COLO668 (cell line): Measurements from ENCODE around the gene BIRC6.
"Not testable (repeated sequence)": the region's sequence is repeated elsewhere in the genome, so short reads cannot be mapped to it uniquely, and the experiment has no call there.

Source experiments
- DNase-seq: peaks from one replicate; lab custom pipeline; 2025; ENCODE audit not compliant: unreplicated experiment; lab: John Stamatoyannopoulos, UW

Gene BIRC6

DNA sequence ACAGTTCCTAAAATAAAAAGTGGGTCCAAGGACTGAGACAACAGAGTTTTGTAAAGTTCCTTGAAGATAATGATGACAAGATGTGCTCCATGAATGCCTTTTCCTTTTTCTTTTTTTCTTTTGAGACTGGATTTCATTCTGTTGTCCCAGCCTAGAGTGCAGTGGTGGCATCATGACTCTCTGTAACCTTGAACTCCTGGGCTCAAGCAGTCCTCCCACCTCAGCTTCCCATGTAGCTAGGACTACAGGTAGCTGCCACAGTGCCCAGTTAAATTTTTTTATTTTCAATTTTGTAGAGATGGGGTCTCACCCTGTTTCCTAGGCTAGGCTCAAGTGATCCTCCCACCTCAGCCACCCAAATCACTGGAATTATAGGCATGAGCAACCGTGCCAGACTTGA lies 254.9 kb downstream of the BIRC6 start:
- no peak for DNase-seq

DNA sequence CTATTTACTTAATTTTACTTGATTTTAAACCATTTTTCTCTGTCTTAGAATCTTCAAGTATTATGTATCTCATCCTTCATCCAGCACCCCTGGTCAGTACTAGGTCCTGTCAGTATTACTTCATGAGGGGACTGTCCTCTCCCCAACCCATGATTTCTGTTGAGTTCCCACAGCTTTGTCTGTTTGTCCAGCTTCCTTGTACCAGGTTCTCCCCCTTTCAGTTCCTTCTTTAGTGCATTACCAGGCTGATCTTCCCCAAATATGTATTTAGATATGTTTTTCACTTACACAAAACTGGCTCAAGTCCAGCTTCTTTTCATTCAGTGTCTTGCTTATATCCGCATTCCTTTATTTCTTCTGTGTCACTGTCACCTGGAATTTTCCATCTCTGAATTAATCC lies 257.3 kb downstream of the BIRC6 start:
- DNase-seq = no peak

DNA sequence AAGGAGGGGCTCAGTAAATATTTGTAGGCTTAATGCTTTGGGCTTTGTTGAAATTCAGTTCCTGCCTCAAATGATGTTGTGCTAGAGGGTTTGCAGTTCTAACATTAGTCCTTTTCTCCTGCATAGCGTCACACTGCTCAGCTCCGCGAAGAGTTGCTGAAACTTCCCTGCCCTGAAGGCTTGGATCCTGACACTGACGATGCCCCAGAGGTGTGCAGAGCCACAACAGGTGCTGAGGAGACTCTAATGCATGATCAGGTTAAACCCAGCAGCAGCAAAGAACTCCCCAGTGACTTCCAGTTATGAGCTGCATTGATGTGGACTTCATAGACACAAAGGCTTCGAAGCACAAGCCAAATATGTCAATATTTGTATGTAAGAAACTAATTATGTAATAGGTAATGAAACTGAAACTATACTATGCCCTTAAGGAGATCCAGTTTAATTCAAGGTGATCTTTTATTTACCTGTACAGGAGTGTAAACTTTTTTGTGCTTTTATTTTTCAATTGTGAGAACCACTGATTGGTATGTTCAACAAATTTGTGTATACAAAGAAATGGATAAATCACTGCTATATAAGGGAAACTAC lies 260.9 kb downstream of the BIRC6 start:
- DNase-seq = no peak

DNA sequence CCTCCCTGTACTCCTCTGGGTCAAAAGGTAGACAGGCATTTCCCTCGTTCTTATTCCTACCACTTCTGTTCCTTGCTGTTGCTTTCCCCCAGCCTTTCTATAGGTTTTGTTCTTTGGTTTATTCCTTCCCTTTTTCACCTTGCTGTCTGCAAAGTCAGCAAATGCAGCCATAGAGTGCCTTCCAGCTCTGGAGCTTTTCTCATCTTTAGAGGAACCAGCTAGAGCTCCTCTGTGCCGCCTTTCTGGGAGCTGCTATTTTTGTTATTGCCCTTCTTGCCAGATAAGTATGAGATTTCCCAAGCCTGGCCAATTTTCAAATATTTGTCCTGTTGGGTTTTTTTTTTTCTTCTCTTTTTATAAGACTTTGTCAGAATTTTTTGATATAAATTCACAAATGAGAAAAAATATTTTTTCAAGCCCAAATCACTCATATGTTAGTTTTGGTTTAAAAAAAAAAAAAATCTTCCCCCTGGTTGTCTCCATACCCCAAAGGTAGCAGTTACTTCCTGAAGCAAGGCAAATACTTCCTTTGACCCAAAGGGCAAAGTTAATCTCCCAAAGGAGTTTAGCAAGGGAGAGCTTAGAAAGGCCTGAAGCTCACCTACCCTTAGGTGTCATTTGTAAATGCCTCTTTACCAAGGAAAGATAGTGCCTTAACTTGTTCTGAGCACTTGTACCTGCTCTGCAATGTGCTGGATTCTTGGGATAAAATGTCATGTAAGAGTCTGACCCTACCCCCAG lies 265.9 kb downstream of the BIRC6 start:
- DNase-seq = no peak

DNA sequence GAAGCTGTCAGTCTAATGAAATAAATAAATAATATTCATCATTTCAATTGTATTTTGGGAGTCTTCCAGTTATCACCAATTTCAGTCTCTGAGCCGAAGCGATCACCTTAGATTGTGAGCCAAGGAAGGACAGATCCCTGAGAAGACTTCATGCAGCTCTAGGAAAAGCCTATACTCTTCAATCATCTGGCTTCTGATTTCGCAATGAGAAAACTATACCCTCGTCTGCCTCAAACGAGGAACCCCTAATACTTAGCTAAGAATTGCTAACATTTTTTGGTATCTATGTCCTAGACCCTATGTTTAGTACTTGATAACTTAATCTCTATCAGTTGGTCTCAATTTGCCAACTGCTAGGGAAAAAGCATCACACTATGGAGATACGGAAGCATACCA lies 266.5 kb downstream of the BIRC6 start:
- DNase-seq = no peak

DNA sequence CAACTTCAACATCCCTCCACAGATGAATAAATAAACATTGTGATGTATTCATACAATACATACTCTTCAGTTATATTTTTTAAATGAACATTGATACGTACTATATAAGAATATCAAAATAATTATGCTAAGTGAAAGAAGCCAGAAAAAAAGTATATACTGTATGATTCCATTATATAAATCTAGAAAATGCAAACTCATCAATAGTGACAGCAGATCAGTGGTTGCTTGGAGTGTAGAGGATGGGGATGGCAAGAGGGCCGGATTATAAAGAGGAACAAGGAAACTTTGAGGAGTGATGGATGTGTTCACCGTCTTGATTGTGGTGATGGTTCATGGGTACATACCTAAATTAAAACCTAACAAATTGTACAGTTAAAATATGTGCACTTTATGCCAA lies 268.0 kb downstream of the BIRC6 start:
- no peak for DNase-seq

DNA sequence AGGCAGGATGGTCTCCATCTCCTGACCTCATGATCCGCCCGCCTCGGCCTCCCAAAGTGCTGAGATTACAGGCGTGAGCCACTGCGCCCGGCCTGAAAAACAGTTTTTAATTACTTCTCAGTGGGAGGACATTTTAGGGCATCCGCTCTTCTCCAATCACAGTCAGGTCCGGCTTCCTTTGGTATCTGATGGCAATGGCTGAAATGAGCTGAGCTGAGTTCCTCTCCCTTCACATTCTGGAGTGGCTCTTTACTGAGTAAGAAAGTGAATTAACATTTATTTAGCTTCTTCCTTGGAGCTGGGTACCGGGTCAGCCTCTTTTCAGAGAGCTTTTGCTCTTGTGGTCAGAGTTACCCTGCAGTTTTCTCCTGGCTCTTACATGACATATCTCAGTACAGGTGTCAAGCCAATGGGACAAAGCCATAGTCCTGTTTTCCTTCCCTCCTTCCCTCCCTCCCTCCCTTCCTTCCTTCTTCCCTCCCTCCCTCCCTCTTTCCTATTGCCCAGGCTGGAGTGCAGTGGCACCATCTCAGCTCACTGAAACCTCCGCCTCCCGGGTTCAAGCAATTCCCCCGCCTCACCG lies 269.9 kb downstream of the BIRC6 start:
- no peak for DNase-seq

DNA sequence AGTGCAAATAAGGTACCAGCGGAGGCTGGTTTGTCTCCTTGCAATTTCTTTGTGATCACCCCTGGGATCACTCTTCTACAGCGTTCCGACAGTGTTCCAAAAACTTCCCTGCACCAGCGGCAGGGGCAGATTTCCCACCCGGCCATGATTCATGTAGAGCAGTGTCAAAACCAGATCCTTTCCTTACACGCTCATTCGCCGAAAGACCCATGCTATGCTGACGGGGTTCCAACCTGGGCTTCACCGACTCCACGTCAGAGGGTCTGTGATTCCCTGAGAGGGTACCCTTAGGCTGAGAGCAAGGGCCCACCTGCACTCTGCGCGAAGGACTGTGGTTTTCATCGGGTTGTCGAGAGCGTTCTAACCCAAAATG lies 270.6 kb downstream of the BIRC6 start:
- peak; percentile 27 for DNase-seq

DNA sequence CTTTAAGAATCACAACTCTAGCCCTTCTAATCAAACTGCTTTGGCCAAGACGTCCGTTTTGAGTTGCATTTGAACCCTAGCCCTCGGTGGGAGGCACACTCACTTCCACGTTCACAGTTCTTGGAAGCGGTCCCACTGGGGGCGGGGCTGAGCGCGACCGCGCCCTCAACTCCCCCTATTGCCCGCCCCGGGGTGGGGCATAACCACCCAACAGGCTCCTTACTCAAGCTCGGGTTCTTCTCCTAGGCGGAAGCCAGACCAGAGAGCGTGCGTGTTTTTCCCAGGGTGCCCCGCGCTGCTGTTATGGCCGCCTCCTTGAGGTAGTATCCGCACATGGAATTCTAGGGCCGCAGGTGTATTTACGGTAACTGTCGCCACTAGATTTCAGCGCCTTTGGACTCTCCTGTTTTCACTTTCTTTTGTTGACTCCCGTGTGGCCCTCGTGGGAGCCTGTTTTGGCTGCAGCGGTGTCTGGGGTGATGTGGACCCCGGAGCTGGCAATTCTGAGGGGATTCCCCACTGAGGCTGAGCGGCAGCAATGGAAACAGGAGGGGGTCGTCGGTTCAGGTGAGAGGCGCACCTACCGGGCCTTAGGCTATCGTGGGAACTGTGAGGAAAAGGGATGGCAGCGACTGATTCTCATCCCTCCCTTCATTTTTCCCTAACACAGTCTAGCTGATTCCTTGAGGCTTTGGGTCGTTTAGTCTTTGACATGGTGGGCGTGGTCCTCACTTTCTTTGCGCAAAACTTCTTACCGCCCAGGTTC lies 271.2 kb downstream of the BIRC6 start, which contains the start of gene TTC27:
TTC27 (plus strand) TSS at position 237 of the 766 bp plus-strand sequence; CDS start at position 480, 243 bp downstream.
- peak; percentile 94 for DNase-seq

DNA sequence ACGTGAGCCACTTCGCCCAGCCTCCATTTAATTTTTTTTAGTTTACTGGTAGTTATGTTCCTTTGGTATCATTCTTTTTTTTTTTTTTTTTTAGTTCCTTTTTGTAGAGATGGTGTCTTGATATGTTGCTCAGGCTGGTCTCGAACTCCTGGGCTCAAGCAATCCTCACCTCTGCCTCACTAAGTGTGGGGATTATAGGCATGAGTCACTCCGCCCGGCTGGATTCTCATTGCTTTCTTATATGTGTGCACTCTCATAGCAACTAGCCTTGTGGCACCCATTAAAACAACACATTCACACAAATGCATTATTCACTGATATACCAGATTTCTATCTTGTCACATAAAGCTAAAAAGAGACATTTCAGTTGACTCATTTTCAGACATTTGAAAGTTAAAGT lies 275.3 kb downstream of the BIRC6 start:
- no peak for DNase-seq

DNA sequence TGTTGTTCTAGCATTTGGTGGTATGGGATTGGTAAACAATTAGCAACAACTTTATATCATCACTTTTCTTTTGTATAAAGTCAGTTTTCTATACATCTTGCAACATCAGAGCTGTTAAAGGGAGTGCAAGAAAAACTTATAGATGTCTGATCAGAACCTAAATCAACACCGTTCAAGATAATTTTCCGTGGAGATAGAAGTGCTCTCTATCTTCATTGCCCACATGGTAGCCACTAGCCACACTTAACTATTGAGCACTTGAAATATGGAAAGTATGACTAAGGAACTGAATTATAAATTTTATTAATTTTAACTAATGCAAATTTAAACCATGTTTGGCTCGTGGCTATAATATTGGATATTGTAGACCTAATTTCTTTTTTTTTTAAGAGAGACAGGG lies 276.2 kb downstream of the BIRC6 start:
- DNase-seq = no peak

DNA sequence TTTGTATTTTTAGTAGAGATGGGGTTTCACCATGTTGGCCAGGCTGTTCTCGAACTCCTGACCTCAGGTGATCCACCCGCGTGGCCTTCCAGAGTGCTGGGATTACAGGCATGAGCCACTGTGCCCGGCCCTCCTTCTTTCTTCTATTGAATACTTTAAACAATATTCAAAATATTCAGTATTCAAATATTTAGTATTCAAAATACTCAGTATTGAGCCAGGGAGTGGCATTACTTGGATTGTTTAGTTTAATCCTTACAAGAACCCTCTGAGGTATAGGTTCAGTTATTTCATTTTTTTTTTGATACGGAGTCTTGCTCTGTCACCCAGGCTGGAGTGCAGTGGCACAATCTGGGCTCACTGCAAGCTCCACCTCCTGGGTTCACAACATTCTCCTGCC lies 281.7 kb downstream of the BIRC6 start:
- DNase-seq = not testable (repeated sequence)

DNA sequence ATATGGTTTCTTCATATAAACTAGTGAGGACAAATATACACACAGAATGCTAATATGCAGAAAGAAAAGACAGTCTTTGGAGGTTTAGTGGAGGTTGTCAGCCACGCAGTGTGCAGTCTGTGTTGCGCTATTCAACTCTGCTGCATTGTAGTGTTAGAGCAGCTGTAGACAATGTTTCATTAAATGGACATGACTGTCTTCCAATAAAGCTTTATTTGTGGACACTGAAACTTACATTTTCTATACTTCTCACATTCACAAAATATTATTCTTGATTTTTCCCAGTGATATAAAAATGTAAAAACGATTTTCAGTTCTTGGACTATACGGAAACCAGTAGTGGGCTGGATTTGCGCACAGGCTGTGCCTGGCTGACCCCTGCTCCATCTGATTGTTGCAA lies 284.4 kb downstream of the BIRC6 start:
- no peak for DNase-seq

DNA sequence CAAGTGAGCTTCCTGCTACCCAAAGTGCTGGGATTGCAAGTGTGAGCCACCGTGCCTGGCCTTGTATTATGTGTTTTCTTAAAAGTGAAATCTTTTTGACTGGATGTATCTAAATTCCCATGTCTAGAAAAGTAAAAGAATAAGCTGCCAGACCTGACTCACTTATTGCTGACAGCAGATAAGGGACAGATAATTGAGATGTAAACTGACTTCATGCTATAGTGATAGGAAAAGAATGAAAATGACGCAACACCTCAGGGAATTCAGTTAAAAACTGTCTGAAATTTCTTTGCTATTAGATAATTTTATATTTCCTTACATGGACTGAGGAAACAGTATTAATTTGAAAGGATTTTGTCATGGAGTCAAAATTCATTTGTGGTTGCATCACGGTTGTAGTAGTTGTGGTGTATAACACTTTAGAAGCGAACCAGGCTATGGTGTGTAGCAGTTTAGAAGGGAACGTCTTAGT lies 290.4 kb downstream of the BIRC6 start:
- DNase-seq = no peak

DNA sequence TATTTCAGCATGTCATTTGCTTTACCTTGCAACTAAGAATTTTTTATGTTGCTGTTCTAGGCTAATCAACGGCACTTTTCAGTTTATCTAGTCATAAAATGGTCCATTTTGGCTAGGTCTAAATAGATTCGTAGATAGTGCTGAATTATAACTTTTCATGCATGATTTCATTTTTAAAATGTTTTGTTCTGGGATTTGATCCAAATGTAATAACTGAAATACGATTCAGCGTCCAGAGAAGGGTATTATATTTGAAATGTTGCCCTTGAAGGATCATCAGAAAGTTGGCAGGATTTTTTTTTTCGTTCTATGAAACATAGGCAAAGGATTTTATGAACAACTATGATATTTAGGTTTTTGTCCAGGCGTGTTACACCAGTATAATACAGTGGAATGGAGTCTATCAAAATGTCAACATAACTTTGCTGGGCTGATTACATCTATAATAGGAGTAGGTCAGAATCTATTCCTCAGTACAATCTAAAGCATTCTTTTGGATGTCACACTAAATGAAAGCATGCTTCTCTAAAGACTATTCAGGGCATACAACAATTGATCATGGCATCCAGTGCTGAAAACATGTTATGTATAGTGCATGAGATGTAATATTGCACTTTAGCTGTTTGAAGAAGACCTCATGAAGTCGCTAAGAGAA lies 295.9 kb downstream of the BIRC6 start:
- DNase-seq = no peak

DNA sequence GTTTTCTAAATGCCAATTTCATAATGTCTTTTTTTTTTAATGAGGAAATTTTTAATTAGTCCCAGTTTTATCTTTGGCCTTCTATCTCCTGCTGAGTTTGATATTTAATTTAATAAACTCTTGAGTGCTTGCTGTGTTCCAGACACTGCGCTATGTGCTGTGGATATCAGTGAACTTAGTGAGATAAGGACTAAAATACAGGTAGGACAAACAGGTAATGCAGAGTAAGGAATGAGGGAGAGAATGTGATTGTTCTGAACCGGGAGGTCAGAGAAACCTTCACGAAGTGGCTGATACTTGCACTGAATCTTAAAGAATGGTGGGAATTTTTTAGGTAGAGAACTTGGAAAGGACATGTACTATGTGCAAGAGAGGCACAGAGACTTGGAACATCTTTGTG lies 299.2 kb downstream of the BIRC6 start:
- DNase-seq = no peak

DNA sequence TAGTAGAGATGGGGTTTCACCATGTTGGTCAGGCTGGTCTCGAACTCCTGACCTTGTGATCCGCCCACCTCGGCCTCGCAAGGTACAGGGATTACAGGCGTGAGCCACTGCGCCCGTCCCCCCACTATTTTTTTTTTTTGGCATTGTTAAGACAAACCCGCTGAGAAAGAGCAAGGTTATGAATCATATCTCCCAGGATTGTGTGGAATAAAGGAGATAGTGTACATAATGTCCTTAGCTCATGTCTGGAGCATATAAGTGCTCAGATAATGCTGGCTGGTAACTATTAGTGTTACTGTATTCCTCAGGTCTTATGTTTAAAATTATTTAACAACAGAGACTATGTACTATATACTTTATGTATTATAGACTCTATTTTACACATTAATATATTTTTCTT lies 307.0 kb downstream of the BIRC6 start:
- no peak for DNase-seq

DNA sequence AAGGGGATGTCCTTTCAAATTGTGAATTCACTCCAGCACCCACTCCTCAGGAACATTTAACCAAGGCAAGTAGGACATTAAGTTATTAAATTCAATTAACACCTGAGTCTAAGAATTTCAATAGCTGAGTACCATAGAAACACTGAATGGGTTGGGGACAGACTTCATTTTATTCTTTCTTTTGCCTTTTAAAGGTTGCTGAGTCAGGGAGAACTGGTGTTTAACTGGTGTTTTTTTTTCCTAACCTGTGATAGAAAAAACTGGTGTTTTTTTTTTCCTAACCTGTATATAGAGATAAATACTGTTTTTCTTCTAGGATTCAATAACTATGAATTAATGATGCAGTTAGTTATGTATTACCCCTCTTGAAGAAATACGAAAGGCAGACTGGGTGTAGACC lies 309.9 kb downstream of the BIRC6 start:
- no peak for DNase-seq

DNA sequence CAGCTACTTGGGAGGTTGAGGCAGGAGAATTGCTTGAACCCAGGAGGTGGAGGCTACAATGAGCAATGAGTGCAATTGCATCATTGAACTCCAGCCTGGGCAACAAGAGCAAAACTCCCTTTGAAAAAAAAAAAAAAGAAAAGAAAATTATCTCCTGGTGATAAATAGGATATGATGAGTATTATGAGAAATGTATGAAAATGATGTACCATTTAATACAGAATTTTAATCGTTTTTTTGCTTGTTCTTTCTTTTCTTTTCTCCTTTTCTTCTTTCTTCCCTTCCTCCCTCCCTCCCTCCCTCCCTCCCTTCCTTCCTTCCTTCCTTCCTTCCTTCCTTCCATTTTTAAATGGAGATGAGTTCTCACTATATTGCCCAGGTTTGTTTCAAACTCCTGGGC lies 311.4 kb downstream of the BIRC6 start:
- DNase-seq = no peak
